Body of pancreas (tissue), 4 donors: ENCODE results near the gene CFAP161.

Experiments
- POLR2A ChIP-seq, 3 donors: fragments of 450-650 bp; IDR thresholded peaks; one replicate each; pipeline ENCODE4 v1.6.1; 2016; ENCODE audit warnings: antibody characterized with exemption in 3 of 3, mild to moderate bottlenecking in 2 of 3
- TF ChIP-seq, protein P1 (sequence below), 7 experiments: fragments of 450-650 bp in 4 of 7; fragments of 200-600 bp in 3 of 7; sonication (generic) in 3 of 7; IDR thresholded peaks; one replicate each; pipeline ENCODE4 v1.5.1; 2016 to 2019; ENCODE audit warnings: antibody characterized with exemption in 7 of 7

DNA sequence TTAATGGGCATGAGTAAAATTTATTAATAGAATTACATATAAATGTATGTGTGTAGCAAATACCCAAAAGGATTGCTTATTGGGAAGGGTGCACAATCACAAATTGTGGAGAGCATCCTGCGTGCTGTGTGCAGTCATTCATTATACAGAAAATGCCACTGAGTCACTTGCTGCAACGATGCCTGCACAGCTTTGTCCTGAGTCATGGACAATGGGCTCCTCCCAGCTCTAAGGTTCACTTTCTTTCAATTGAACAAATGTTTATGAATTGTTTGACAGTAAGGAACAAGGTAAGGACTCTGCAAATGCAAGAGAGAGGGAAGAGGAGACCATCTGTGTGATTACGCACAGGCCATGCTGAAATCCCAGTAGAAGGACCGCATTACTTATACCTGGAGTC is 18.7 kb downstream of the CFAP161 start:
- TF ChIP-seq, protein P1, sequence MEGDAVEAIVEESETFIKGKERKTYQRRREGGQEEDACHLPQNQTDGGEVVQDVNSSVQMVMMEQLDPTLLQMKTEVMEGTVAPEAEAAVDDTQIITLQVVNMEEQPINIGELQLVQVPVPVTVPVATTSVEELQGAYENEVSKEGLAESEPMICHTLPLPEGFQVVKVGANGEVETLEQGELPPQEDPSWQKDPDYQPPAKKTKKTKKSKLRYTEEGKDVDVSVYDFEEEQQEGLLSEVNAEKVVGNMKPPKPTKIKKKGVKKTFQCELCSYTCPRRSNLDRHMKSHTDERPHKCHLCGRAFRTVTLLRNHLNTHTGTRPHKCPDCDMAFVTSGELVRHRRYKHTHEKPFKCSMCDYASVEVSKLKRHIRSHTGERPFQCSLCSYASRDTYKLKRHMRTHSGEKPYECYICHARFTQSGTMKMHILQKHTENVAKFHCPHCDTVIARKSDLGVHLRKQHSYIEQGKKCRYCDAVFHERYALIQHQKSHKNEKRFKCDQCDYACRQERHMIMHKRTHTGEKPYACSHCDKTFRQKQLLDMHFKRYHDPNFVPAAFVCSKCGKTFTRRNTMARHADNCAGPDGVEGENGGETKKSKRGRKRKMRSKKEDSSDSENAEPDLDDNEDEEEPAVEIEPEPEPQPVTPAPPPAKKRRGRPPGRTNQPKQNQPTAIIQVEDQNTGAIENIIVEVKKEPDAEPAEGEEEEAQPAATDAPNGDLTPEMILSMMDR (IDR thresholded peaks at IDR 0.05): no peak
- no peak for TF ChIP-seq POLR2A (IDR thresholded peaks at IDR 0.05)
